HG02943 (cell line): ENCODE measurements around the gene NR3C2.
"Not testable (repeated sequence)": the region's sequence is repeated elsewhere in the genome, so short reads cannot be mapped to it uniquely, and the experiment has no call there.

Experiments used
- ATAC-seq: cut with Tn5 transposase; IDR thresholded peaks from one replicate; pipeline ENCODE4 v1.9.1; 2021; ENCODE audit warnings: mild to moderate bottlenecking, low read depth, moderate library complexity; ENCODE audit not compliant: unreplicated experiment

Gene NR3C2

DNA sequence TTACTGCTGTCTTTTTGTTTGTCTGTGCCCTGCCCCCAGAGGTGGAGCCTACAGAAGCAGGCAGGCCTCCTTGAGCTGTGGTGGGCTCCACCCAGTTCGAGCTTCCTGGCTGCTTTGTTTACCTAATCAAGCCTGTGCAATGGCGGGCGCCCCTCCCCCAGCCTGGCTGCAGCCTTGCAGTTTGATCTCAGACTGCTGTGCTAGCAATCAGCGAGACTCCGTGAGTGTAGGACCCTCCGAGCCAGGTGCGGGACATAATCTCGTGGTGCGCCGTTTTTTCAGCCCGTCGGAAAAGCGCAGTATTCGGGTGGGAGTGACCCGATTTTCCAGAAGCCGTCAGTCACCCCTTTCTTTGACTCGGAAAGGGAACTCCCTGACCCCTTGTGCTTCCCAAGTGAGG is 118.9 kb downstream of the NR3C2 start:
- ATAC-seq = not testable (repeated sequence)

GRCh38 chr4:148315049-148315448 is 127.2 kb downstream of the NR3C2 start:
- ATAC-seq = no peak

GRCh38 chr4:148312956-148313490 is 129.2 kb downstream of the NR3C2 start:
- ATAC-seq = no peak

DNA sequence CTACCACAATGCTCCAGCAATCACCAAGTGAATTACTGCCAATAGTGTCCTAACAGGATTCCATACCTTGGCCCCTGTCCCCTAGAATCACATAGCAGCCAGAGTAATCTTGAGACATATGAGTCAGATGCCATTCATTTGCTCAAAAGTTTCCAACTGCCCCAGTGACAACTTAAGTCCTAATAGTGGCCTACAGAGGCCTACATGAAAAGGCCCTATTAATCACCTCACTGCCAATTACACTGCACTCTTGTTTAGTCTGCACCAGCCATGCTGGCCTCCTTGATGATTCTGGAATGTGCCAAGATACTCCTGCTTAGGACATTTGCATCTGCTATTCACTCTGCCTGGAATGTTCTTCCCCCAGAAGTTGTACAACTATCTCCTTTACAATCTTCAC is 130.7 kb downstream of the NR3C2 start:
- ATAC-seq = no peak

DNA sequence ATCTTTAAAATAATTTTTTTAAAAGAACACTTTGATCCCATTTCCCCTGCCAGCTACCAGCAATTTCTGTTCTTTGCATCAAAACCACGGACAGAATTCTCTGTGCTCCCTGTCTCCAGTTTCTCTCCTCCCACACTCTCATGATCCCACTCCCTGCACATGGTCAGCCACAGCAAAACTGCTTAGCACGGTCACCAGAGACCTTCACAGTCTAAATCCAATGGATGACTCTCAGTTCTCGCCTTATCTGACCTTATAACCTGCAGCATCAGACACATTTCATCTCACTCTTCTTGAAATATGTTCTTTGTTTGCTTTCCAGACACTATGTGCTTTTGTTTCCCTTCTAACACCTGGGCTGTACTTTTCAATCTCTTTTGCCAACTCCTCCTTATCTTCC is 131.5 kb downstream of the NR3C2 start:
- no peak for ATAC-seq

DNA sequence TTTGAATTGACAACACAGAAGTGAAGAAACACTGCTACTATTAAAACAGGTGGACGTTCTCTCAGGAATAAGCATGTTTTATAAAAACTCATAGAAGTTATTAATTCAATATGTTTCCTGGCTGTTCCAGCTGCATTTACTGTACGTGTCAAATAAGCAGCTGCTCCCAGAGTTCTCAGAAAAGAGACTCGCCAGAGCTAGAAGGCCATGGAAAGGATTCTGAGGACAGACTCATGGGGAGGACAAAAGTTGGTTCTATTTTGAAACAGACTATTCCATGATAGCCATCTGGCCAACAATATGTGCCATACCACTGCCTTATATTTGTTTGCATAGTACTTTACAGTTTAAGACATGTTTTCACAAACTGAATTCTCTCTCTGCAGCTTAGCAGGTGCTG is 136.5 kb downstream of the NR3C2 start:
- no peak for ATAC-seq

GRCh38 chr4:148302416-148302815 is 139.8 kb downstream of the NR3C2 start:
- ATAC-seq = no peak

DNA sequence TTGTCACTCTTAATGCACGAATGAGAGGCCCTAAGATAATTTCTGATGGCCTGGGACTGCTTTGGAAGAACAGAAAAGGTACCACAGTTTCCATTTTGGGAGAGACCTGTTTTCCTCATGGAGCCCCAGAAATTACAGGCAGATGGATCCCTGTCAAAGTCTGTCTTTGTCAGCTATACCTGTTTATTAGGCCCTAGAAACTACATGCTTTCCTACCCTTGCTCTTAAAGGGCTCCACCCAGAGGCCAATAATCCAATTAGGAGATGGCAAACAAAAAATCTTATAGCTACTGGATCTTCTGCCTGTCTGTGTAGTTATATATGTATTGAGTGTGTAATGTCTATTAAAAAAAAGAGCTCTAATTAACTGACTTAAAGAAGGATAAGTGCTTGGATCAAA is 141.3 kb downstream of the NR3C2 start:
- no peak for ATAC-seq

DNA sequence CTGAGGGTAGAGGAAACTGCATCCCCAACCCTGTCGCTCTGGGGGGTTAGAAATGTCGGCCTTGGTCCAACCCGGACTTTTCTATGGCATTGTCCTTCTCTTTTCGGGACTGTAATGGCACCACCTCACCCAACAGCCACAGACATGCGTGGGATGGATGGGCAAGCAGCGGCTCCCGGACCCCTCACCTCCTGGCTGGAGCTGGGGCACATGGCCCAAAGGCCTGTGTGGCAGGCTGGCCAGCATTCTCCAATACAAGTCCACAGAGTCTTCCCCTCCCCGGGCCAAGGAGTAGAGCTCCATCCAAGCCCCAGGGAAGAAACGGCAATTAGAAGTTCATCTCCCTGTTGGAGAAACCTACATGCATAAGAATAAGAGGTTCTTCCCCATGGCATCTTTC is 142.9 kb downstream of the NR3C2 start:
- no peak for ATAC-seq

DNA sequence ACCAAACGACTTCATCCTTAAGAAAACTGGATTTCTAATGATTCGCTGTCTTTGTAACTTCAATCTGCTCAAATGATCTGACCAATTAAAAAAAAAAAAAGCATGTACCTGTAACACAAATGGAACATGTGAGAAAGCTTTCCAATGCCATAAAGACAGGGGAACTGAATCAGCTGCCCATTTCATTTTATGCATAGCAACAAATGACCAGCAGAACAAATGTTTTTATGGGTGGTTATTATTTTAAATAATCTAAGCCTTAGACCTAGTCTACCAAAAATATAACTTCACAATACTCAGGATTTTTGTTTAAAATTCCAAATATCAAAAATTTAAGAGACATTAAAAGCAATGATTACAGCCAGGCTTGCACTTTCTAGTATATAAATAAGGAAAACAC is 145.7 kb downstream of the NR3C2 start:
- ATAC-seq = no peak

DNA sequence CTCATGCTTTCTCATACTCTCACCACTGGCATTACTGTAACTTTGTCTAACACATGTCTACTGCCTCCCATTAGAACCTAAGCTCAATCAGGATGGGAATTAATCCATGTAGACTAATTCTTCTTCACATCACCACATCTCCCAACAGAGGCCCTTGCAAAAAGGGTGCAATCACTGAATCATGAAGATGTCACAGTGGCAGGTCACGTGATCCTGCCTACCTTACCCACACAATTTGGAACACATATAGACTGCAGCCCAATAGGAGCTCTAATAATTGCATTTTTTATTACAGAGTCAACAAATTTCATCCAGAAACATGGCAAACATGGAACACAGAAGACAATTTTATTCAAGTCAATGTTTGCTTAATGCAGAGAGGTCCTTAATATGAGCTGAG is 146.6 kb downstream of the NR3C2 start:
- no peak for ATAC-seq

DNA sequence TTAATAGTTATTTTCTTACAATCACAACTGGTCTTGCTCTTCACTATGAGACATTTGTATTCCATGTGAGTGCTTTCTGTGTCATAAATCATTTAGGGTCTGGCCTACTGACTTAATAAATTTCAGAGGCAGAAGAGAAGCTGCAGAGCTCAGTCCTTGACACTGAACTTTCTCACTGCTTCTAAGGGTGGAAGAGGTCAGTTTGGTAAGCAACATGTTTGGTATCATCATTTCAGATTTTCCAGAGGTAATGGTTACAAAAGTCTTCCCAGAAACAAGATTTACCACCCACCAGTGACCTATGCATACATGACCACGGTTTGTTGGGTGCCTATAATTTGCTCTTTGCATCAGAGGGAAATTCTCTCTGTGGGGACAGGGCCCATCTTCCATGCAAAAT is 148.6 kb downstream of the NR3C2 start:
- ATAC-seq = no peak

- ATAC-seq = no peak
These were observed 149.5 kb downstream of the NR3C2 start for GRCh38 chr4:148292686-148293085.

DNA sequence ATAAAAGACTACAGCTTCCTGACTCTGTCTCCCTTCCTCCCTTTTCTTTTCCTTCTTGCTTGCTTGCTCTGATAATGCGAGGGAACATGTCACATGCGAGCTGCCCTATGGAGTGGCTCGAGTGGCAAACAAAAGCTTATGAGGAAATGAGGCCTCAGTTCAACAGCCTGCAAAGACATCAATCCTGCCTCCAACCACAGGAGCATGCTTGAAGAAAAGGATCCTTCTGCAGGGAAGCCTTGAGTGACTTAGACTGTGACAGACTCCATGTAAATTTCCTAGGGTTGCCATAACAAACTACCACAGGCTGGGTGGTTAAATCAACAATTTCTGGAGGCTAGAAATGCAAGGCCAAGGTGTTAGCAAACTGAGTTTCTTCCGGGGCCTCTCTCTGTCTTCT is 152.5 kb downstream of the NR3C2 start:
- no peak for ATAC-seq

DNA sequence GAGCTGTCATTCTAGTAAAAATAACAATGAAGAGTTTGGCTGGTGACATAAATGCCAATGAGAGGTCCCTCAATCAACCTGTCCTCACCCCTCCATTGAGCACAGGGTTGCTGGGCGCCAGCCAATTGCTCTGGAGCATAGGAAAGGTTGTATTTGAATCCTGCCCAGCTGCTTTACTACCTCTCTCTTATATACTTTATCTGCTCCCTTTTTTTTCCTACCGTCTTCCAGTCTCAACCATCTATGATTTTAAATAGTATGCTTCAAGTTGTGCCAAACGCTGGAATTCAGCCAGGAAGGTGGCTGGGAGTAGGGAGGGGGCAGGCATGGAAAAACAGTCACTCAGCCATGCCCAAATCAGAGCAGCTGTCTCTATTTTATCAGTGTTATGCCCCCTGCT is 153.8 kb downstream of the NR3C2 start:
- ATAC-seq = no peak

DNA sequence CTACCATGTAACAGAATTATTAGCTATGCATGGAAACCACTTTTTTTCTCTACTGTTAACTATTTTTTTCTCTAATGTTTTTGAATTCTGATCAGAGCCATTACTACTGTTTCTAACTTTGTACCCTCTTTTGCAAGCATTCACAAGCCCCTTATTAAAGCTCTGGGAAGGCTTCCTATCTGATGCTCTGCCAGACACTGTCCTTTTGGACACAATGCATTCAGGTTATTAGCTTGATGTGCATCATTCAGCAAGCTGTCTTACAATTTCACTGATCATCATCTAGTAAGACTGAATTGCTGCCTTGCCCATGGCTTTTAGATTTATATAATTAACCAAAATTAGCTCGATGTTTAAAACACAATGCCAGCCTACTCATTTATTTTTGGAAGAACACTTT is 155.1 kb downstream of the NR3C2 start:
- ATAC-seq = no peak

- no peak for ATAC-seq
These were observed 156.2 kb downstream of the NR3C2 start for GRCh38 chr4:148286012-148286411.

DNA sequence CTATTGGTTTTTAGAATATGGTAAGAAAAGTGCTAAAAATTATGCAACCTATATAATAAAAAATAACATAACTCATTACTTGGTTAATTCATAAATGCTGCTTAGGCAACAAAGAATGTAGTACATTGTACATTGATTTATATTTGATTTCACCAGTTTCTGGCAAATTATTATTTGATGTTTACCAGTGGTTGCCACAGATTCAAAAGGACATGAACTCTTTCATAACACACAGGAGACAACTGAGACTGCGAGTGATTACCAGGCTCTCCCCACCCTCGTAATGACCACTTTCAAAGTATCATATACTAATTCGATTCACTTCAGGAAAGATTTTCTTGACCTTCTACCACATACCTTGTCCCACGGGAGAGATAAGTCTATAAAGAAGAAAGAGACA is 158.5 kb downstream of the NR3C2 start:
- ATAC-seq = no peak

DNA sequence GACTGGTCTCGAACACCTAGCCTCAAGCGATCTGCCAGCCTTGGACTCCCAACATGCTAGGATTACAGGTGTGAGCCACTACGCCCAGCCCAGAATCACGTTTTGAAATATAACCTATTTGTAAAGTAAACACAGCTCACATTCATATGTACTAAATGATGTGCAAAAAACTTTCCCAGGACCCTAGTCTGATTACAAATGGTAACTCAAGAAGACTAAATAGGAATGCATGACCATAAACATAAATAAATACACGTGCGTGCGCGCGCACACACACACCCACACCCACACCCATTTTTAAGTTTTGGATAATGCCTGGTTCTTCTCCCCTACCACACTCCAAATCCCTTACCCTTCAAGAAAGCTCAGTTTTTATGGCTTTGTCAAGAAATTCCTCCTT is 163.9 kb downstream of the NR3C2 start:
- ATAC-seq = no peak

- no peak for ATAC-seq
These were observed 166.9 kb downstream of the NR3C2 start for GRCh38 chr4:148275266-148275665.

GRCh38 chr4:148273501-148273986 is 168.7 kb downstream of the NR3C2 start:
- no peak for ATAC-seq

GRCh38 chr4:148271166-148271565 is 171.0 kb downstream of the NR3C2 start:
- ATAC-seq = no peak

DNA sequence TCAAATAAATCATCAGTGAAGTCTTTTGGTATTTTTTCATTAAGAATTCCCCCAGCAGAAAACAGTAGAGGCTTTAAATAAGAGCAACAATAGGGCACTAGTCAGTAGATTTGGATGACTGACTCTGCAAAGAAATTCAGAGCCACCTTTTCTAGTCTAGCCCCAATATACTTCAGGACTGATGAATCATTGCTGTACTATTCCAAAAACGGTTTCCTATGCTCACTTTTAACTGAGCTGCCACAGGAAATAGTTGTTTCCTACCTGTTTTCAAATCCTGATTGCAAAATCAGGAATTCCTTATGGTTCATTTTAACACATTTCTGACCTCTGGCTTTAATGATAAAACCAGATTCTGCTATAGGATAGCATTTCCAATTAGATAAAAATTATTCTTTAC is 171.6 kb downstream of the NR3C2 start:
- no peak for ATAC-seq
